GM20431 (cell line): ENCODE measurements around the gene LDLRAD4.

Experiments used
- in situ Hi-C: fragments of 300-500 bp; cut with MseI, MboI; formaldehyde crosslinking; loops from one replicate; pipeline ENCODE4 v1.15.0; 2020; ENCODE audit warnings: low sequenced_read_pairs; ENCODE audit not compliant: unreplicated experiment

Gene LDLRAD4

DNA sequence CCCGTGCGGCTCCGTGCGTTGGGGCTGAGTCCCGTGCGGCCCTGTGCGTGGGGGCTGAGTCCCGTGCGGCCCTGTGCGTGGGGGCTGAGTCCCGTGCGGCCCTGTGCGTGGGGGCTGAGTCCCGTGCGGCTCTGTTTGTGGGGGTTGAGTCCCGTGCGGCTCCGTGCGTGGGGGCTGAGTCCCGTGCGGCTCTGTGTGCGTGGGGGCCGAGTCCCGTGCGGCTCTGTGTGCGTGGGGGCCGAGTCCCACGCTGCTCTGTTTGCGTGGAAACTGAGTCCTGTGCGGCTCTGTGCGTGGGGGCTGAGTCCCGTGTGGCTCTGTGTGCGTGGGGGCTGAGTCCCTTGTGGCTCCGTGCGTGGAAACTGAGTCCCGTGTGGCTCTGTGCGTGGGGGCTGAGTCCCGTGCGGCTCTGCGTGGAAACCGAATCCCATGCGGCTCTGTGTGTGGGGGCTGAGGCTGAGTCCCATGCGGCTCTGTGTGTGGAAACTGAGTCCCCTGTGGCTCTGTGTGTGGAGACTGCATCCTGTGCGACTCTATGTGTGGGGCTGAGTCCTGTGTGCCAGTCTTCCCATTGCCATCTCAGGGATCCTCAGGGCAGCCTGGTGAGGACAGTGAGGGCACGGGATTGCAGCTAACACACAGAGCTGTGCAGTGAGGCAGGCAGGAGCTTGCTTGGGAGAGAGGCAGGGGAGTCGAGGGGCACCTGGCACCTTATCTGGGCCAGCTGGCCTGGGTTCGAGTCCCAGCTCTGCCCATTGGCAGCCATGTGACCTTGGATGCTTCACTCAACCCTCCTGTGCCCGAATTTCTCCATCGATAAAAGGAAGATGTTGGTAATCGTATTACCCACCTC lies 44.5 kb downstream of the LDLRAD4 start:
- in situ Hi-C loops, result no loop called here

DNA sequence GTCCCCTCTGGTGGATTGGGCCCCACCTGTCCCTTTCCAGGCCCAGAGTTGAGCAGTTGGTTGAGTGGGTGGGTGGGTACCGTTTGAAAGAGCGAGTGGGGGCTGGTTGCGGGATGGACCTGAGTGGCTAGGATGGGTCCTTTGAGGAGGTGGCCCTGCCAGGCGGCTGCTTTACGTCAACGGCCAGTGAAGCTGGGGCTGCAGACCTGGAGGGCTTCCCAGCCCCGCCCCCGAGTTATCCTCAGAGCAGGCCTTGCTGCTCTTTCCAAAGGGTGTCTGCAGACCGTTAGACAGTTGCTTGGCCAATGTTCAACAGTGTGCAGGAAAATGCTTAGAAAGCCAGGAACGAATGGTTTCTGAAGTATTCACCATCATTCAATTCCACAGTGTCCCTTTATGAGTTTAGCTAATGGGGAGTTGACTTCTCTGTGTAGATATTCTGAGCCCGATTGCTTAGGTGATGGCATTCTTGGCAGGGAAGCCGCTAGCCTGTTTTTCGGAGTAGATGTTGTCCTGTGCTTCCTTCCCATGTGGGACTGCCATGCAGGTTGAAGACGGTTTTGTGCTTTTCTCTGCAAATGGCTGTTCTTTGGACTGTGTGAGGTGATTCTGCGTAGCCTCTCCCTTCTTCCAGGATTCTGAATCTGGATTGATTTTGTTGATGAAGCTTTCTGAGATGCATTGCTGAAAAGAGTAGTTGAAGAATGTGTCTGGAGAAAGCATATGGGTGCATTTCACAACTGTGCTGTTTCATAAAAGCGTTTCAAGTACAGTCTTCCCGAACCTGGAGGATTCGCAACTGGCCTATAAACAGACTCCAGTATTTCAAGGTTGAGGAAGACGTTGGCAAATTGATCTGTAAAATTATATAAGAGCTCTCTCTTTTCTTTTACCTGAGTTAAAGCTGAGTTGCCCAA lies 45.8 kb downstream of the LDLRAD4 start:
- in situ Hi-C loops, result no loop called here

DNA sequence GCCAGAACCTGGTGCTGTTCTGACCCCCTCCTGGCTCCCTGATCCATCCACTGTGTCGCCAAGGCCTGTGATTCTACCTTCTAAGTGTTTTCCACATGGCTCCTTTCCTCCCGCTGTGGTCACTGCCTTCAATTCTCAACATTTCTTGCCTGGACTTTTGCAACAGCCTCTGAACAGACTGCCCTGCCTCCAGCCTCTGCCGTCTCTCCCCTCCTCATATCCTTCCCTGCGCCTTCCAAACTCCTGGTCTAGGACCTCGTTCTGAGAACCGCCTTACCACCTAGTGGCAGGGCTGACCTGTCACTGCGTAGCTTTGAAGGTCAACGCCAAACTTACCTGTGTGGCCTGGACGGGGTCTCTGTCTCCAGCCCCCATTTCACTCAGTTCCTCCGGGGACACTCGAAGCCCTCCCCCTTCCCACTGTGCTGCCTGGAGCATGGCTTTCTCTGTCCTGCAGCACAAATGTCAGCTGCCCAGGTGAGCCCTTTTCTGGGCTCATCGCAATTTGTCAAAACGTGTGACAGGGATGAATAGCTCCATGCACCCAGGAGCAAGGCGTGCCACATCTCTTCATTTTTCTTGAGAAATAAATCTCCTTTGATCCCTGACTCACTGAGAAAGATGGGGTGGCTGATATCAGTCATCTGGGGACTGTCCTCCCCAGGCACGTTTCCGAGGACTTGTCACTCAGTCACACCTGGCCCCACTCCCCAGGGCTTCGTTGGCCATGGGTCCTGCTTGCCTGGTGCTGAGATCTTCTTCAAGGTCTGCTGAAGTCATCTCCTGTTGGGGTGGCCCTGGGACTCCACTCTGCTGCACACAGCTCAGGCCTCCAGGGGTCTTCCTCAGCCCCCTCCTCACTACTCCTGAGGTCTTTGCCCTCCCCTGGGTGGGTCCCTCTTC lies 46.7 kb downstream of the LDLRAD4 start:
- in situ Hi-C loops, result no loop called here

DNA sequence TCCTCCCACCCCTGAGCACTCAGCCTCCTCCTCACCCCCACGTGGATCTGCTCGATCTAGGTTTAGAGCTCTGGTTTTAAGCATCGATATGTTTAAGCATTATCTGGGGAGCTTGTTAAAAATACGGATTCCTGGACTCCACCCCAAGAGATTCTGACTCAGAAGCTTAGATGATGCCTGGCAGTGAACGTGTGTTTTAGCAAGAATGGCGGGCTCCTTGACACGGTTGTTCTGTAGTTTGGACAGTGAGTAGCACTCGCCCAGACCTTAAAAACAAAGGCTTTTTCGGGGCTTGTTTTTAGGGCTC lies 47.3 kb downstream of the LDLRAD4 start:
- in situ Hi-C loops, result no loop called here

GRCh38 chr18:13266218-13267100 lies 47.9 kb downstream of the LDLRAD4 start:
- in situ Hi-C loops, result no loop called here

- in situ Hi-C loops, result no loop called here
Observed at GRCh38 chr18:13267431-13267873, 48.9 kb downstream of the LDLRAD4 start.

- in situ Hi-C loops, result no loop called here
Observed at GRCh38 chr18:13268158-13269012, 49.8 kb downstream of the LDLRAD4 start.

DNA sequence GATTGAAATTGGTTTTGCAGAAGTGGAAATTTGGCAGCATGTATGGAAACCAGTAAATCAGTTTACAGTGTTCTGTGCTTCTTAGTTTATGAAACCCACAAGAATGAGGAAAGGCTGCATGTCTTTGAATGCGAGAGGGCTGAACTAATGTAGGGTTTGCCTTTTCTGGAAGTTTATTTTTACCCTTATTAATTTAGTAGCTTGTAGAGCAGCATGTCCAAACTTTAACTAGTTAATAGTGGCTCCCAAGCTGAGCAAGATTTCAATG lies 50.4 kb downstream of the LDLRAD4 start:
- in situ Hi-C loops, result no loop called here

DNA sequence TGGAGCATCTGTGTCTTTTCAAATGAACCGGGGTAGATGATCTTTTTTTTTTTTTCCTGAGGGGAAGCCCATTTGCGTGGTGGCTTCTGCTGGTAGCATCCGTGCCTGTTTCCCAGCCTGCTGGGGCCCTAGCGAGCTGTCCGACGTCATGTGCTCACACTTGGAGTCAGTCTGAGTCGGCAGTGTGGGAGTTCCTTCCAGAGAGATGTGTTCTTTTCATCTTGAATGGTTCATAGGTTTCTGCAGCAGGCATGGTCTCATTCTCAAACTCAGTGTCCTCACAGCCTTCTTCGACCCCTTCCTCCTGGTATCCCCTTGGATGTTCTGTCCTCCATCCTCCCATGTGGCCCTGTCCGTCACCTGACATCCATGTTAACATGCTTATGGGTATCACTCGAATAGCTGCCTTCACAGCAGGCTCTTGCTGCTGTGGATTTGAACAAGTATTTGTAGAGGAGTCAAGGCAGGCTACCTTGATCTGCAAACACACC lies 51.0 kb downstream of the LDLRAD4 start:
- in situ Hi-C loops, result no loop called here

GRCh38 chr18:13270279-13270855 lies 51.8 kb downstream of the LDLRAD4 start:
- in situ Hi-C loops, result no loop called here

GRCh38 chr18:13271302-13271911 lies 52.8 kb downstream of the LDLRAD4 start:
- in situ Hi-C loops, result no loop called here

DNA sequence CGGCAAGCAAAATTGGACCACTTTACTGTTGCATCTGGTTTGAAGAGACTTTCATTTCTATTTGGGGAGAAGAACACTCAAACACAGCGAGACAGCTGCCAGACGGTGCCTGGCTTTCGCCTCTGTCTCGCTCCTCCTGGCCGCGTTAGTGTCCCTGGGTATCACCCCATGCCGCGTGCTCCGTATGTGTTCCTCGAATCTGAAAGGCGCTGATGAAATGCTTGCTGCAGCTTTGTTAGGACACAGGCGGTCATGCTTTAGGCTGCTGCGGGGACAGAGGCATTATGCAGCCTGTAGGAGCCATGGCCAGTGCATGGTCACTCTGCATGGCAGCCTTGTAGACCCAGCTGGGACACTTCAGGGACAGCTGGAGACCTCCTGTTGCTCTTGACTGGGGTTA lies 53.9 kb downstream of the LDLRAD4 start:
- in situ Hi-C loops, result no loop called here

- in situ Hi-C loops, result no loop called here
Observed at GRCh38 chr18:13273800-13274199, 55.2 kb downstream of the LDLRAD4 start.

DNA sequence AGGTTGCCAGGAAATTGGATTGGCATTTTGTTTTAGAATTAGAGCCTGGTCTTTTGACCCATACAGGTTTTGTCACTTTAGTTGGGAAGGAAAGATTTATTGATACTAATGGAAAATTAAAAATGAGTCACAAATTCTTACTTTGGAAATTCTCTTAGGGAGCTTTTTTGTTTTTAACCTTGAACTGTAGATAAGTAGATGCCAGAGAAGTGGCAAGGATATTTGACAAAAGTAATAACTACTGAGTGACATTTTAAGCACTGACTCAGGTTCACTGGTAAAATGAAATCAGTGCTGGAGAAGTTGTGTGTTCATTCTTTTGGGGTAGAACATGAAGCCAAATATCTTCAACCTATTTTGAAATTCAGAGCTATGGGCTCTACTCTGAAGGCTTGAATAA lies 56.5 kb downstream of the LDLRAD4 start:
- in situ Hi-C loops, result no loop called here

DNA sequence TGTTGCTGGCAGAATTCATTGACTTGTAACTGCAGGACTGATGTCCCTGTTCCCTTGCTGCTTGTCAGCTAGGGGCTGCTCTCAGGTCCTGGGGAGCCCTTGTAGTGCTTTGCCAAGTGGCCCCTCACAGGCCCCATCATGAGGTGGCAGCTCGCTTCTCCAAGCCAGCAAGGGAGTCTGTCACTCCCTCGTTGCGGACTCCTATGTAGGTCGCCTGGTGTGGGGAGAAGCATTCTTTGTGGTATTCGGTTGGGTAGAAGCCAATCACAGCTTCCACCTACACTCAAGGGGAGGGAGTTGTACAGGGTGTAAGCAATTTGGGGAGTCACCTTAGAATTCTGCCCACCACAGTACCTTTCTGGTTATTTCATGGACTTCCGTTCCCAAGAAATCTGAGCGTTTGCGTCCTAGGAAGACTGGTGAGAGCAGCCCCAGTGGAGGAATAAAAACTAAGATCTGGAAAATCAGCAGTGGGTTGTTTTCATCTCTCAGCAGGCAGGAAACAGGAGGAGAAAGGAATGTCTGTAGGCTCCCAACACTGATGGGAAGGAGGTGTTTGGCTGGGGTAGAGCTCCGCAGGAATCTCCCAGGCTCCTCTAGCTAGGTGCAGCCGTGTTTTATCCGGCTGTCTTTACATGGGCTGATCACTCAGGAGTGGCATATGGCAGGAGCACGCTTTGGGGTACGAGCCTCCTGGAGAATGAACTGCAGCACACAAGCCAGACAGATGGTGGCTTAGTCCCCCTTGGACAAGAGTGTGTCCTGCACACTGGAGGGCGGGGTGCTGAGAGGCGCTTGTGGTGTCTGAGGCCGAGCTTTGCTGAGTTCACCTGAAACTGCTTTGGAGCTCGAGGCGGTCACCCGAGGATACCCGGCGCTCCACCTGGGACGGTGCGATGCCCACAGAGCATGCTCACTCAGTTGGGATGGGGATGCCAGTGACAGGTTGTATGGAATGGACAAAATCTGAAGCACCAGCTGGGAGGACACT lies 58.3 kb downstream of the LDLRAD4 start:
- in situ Hi-C loops, result no loop called here

- in situ Hi-C loops, result no loop called here
Observed at GRCh38 chr18:13278062-13278630, 59.6 kb downstream of the LDLRAD4 start.
